ENCODE results near the gene CFL1. TPM values are rescaled to one million over a fixed set of nuclear protein-coding genes. Genes with fewer than 3 reads are reported as not detected.
"Not testable (repeated sequence)": the region's sequence is repeated elsewhere in the genome, so short reads cannot be mapped to it uniquely, and the experiment has no call there.

Gene CFL1
- total RNA-seq, 4 donors from 2014 or later = 153 to 371 (median 251) TPM

GRCh38 chr11:65892661-65893317 is 34.8 kb upstream of the CFL1 start:
- H3K4me3 ChIP-seq = peak overlapping the region in 2 of 4 donors; percentile 73 to 81
- in situ Hi-C loops (cut with MboI; ENCODE audit: low sequenced_read_pairs in 4 of 4) = no loop called here

GRCh38 chr11:65892137-65892540 is 34.2 kb upstream of the CFL1 start:
- H3K36me3 ChIP-seq; intact Hi-C loops (cut with DNase I; ENCODE audit: low total_unique reads); ATAC-seq; DNase-seq; H3K27me3 ChIP-seq; H3K9me3 ChIP-seq; in situ Hi-C loops (cut with MboI; ENCODE audit: low sequenced_read_pairs in 4 of 4): not testable (repeated sequence)
- Histone ChIP-seq H3K27ac (peak overlapping the region; percentile 93 to 98 (median 96)), H3K4me1 (peaks cover 40 to 51% of the 10 kb centered on the region in 2 donors), H3K4me3 (peak overlapping the region; percentile 67 to 81 (median 76))

More at GRCh38 chr11:65892661-65893317, 34.8 kb upstream of the CFL1 start:
- intact Hi-C loops (cut with DNase I; ENCODE audit: low total_unique reads) = no loop called here
- Histone ChIP-seq H3K27ac (peak overlapping the region; percentile 93 to 98 (median 96)), H3K36me3 (no peaks in the 10 kb centered on the region), H3K4me1 (peaks cover 34 to 45% of the 10 kb centered on the region in 2 donors), H3K9me3 (no peaks in the 10 kb centered on the region), H3K27me3 (no peaks in the 10 kb centered on the region)
- TF ChIP-seq POLR2A (IDR thresholded peaks at IDR 0.05) = no peak
- TF ChIP-seq CTCF (IDR thresholded peaks at IDR 0.05 in 4 of 5, conservative IDR thresholded peaks at IDR 0.05 in 1 of 5) = no peak
- no peak for ATAC-seq
- DNase-seq = no peak

GRCh38 chr11:65891219-65892136 is 33.5 kb upstream of the CFL1 start:
- Histone ChIP-seq H3K27me3 (no peaks in the 10 kb centered on the region), H3K4me1 (peaks cover 41 to 51% of the 10 kb centered on the region in 2 donors), H3K4me3 (peak overlapping the region; percentile 67 to 81 (median 76)), H3K36me3 (peaks cover 0 to 7% of the 10 kb centered on the region in 2 donors), H3K27ac (peak overlapping the region; percentile 93 to 98 (median 96)), H3K9me3 (no peaks in the 10 kb centered on the region)
- TF ChIP-seq CTCF (IDR thresholded peaks at IDR 0.05 in 4 of 5, conservative IDR thresholded peaks at IDR 0.05 in 1 of 5) (peak in 2 of 5 experiments; percentile 23 to 40), POLR2A (IDR thresholded peaks at IDR 0.05) (peak in 1 of 2 donors; percentile 32)
- intact Hi-C loops (cut with DNase I; ENCODE audit: low total_unique reads) = no loop called here
- no peak for DNase-seq
- in situ Hi-C loops (cut with MboI; ENCODE audit: low sequenced_read_pairs in 4 of 4) = no loop called here
- ATAC-seq = no peak

GRCh38 chr11:65890324-65891218 is 32.6 kb upstream of the CFL1 start, which contains the start of gene CCDC85B:
TSS of gene CCDC85B (plus strand) at chr11:65890673. CDS start at chr11:65890784, 111 bp downstream.
- no peaks in the 10 kb centered on the region for H3K9me3 ChIP-seq
- peak within 1 kb of the TSS; percentile 67 to 81 (median 77) for H3K4me3 ChIP-seq
- H3K27me3 ChIP-seq = no peaks in the 10 kb centered on the region
- H3K4me1 ChIP-seq = peaks cover 41 to 51% of the 10 kb centered on the region in 2 donors
- TF ChIP-seq POLR2A (IDR thresholded peaks at IDR 0.05) (peak; percentile 98 to 99), CTCF (IDR thresholded peaks at IDR 0.05 in 4 of 5, conservative IDR thresholded peaks at IDR 0.05 in 1 of 5) (peak in 3 of 5 experiments; percentile 18 to 22 (median 21))
- intact Hi-C loops (cut with DNase I; ENCODE audit: low total_unique reads) = loop anchor here (1.0 kb wide), 1 partner anchor 25 kb away; no protein-coding TSS in a partner anchor
- in situ Hi-C loops (cut with MboI; ENCODE audit: low sequenced_read_pairs in 4 of 4) = no loop called here
- DNase-seq (peak; percentile 96 to 99), ATAC-seq (peak; percentile 71 to 78)
- H3K36me3 ChIP-seq = peaks cover 0 to 13% of the 10 kb centered on the region in 2 donors
- peak within 1 kb of the TSS; percentile 93 to 98 (median 96) for H3K27ac ChIP-seq
